GM12872 (cell line): ENCODE data around the gene RELCH.

Experiments used
- TF ChIP-seq, protein P1 (sequence below): IDR thresholded peaks from 3 replicates; pipeline ENCODE4 v1.5.1; 2011; ENCODE audit warnings: low read depth, mild to moderate bottlenecking, low read length, moderate library complexity; ENCODE audit not compliant: insufficient read depth

Gene RELCH

DNA sequence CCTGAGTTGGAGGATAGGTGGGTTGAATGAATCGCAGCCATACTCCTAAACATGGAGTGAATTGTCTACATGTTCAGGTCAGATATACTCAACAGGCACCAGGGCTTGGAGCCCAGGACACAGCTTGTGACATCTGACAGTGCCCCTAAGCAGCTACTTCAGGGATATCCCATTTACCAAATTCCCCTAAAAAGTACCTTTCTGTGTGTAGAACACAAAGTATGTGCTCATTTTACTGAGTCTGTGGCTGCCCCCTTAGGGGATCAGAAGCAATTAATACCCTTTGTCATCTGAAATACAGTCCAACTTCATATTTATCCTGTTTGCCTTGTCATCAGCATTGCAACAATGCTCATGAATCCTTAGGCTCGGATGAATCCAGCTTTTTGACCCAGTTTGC is 158.9 kb downstream of the RELCH start:
- TF ChIP-seq, protein P1, sequence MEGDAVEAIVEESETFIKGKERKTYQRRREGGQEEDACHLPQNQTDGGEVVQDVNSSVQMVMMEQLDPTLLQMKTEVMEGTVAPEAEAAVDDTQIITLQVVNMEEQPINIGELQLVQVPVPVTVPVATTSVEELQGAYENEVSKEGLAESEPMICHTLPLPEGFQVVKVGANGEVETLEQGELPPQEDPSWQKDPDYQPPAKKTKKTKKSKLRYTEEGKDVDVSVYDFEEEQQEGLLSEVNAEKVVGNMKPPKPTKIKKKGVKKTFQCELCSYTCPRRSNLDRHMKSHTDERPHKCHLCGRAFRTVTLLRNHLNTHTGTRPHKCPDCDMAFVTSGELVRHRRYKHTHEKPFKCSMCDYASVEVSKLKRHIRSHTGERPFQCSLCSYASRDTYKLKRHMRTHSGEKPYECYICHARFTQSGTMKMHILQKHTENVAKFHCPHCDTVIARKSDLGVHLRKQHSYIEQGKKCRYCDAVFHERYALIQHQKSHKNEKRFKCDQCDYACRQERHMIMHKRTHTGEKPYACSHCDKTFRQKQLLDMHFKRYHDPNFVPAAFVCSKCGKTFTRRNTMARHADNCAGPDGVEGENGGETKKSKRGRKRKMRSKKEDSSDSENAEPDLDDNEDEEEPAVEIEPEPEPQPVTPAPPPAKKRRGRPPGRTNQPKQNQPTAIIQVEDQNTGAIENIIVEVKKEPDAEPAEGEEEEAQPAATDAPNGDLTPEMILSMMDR: no peak

DNA sequence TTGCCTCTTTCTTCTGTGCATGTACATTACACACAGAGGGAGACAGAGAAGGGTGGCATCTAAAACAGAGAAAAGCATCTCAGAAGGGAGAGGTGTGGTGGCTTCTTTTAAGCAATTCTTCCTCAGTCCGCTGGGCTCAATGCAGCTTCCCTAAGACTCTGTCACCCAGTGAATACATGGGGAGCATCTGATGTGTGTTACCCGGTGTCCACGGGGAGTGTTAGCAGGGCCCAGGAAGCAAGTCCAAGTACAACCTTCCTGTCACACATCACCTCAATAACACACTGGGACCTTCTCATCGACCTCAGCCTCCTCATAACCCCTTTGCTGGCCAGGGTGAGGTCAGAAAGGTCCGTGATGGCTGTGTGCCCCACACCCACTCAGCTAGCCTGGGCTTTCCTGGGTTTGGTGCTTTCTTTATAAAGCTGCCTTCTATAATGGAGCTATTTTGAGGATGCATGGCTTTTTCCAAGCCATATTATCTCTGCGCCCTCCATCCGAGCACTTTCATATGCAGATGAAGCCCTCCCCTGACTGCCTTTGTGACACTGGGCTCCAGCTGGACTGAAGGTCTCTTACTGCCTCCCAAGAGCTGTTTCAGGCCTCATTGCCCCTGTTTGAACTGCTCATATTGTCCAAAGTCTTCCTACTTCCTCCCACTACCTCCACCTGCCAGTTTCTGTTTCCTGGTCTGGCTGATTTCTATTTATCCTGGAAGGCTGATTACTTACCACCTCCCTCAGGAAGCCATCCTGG is 159.5 kb downstream of the RELCH start:
- TF ChIP-seq, protein P1: no peak

DNA sequence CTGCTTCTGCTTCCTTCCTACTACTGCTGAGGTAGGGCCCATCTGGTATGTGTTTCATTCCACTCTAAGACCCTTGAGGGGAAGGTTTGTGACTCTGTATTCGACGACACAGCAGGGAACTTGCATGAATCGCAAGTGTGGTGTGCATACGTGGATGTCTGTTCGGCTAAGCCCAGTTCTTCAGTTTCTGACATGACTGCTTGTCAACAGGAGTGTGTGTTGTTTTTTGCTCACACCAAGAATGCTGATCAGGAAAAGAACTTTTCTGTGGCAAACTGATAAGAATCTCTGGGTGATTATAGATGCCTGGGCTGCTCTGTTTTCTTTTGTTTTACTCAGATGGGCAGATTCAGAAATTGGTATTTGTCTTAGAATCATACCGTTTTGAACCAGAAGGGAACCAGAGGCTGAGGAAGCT is 160.0 kb downstream of the RELCH start:
- TF ChIP-seq, protein P1: no peak

DNA sequence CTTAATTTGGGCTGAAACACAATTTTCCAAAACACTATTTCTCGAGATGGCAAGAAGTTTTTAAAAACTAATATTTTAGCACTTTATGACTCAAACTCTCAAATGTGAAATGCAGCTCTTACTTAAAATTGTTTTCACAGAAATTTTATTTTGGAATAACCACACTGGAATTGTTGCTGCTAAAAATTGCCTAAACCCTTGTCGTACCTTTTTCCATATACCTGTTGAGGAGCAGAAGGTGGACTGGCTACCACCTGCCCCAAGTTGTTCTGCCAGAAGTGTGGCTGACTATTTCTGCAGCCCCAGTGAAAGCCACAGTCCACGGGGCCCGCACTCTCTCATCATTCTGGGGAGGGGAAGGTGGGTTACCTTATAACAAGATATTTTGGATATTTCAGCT is 161.4 kb downstream of the RELCH start:
- TF ChIP-seq, protein P1: no peak

DNA sequence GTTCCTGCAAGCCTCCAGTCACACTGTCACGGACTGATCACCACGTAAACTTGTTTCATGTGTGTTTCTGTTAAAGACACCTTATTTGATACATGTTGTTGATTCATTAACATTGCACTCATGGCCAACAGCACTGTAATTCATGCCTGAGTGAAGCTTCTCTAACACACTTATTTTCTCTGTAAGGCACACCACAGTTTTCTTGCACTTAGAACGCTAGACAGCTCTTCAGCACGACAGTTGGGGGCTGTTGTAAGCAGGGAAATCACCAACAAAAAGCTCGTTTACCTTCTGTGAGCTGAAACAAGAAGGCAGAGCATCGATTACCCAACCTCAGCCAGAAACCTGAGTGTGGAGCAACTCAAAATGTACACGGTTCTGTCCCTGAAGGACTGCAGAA is 166.1 kb downstream of the RELCH start:
- TF ChIP-seq, protein P1: no peak

DNA sequence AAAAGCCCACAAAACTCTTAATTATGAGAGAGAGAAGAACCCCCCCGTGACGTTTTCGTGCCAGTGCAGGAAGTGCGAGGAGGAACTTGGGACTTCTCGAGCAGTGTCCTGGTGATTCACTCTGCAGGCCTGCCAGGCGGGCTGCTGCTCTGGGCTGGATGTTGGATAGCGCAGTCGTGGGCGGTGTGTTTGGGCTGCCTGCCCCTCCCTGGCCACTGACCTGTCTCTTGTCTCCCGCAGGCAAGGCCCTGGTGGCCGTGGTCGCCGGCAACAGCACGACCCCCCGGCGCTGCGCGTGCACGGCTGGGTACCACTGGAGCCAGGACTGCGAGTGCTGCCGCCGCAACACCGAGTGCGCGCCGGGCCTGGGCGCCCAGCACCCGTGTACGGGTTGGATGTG is 167.1 kb downstream of the RELCH start:
- TF ChIP-seq, protein P1: no peak

DNA sequence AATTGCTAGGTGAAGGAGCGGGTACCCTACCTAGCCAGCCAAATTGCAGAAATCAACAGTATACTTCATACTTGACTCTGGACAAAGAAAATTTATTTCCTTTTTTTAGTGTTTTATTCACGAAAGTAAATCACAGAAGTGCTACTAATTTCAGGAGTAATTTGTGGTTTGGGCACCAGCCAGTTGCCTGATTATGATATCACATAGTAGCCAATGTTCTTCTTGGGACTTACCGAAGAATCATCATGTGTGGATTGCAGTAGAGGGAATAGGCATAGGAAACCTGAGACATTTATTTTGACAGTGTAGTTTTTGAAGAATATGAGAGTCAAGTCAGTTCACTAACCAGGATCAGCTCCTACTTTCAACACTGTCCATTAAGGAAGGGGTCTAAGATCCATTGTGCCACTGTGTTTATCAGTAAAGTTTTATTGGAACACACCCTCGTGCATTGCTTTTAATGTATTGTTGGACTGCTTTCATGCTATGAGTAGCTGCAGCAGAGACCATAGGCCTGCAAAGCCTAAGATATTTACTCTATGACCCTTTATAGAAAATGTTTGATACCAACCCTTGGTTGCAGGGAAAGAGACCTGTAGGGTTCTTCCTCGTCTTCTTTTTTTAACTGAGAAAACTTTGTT is 170.1 kb downstream of the RELCH start:
- TF ChIP-seq, protein P1: no peak
